ENCODE results near the gene FBLN1.

- no peak for TF ChIP-seq CTCF (IDR thresholded peaks at IDR 0.05; ENCODE audit: insufficient read depth, low read length, poor library complexity, severe bottlenecking)
- no peak for TF ChIP-seq EZH2phosphoT487 (conservative IDR thresholded peaks at IDR 0.05; ENCODE audit: low read length)
Observed at GRCh38 chr22:45502215-45503049, at the start of gene FBLN1.
